ENCODE measurements around the gene TPP2.

Gene TPP2

DNA sequence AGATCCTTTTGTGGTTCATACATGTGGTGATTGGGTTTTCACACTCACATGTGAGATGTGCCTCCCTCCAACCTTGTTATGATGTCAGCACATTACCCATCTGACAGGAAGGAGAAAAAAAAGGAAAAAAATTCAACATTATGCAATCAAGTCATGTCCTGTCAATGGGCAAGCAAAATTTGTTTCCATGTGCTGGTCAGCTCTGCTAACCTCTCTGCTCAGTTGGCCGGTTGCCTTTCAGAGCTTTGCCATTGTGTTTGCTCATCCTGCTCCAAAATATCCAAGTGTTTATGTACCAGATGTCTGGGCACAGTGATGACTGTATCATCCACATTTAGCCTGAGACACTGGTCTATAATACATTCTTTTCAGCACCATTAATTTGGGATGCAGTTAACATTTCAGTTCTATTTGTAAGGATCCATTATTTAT lies 125.0 kb downstream of the TPP2 start:
- no peak overlapping the region for H3K27ac ChIP-seq
- no peaks in the 10 kb centered on the region for H3K4me1 ChIP-seq
- H3K36me3 ChIP-seq: no peaks in the 10 kb centered on the region
- no peak overlapping the region for H3K4me3 ChIP-seq
- H3K27me3 ChIP-seq: no peaks in the 10 kb centered on the region
- no peak for TF ChIP-seq CTCF (IDR thresholded peaks at IDR 0.05)
- DNase-seq: no peak
- intact Hi-C loops (cut with DNase I; ENCODE audit: low total_unique reads): no loop called here
- H3K9me3 ChIP-seq: no peaks in the 10 kb centered on the region

- H3K36me3 ChIP-seq: no peaks in the 10 kb centered on the region
- TF ChIP-seq CTCF (IDR thresholded peaks at IDR 0.05): peak; percentile 35 to 43
- H3K27me3 ChIP-seq: no peaks in the 10 kb centered on the region
- intact Hi-C loops (cut with DNase I; ENCODE audit: low total_unique reads): no loop called here
- DNase-seq: no peak
- no peaks in the 10 kb centered on the region for H3K9me3 ChIP-seq
- no peak overlapping the region for H3K4me3 ChIP-seq
- H3K27ac ChIP-seq: no peak overlapping the region
- no peaks in the 10 kb centered on the region for H3K4me1 ChIP-seq
These were observed 128.1 kb downstream of the TPP2 start for GRCh38 chr13:102724923-102725322.

DNA sequence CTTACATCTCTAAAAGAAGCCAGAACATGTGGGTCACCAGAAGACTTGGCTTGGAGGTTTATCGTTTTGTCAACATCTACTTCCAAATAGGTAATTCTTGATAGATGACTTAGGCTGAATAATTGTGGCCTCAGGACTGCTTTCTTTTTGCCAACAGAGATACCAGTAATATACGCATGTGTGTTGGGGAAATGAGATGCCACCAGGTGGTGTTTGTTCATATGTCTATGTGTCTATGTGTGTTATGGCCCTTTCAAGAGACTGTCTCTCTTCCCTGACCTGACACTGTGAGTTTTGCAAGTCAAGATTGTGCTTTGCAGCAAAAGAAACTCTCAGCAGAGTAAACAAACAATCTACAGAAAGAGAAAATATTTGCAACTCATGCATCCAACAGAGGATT lies 129.6 kb downstream of the TPP2 start:
- Histone ChIP-seq H3K27me3 (no peaks in the 10 kb centered on the region), H3K4me3 (no peak overlapping the region), H3K27ac (no peak overlapping the region), H3K36me3 (no peaks in the 10 kb centered on the region), H3K4me1 (no peaks in the 10 kb centered on the region), H3K9me3 (no peaks in the 10 kb centered on the region)
- intact Hi-C loops (cut with DNase I; ENCODE audit: low total_unique reads): no loop called here
- no peak for DNase-seq
- TF ChIP-seq CTCF (IDR thresholded peaks at IDR 0.05): no peak
